ENCODE results near the gene RAB43. TPM values are rescaled to one million over a fixed set of nuclear protein-coding genes. Genes with fewer than 3 reads are reported as not detected.

The RAB43 gene
- total RNA-seq, 2 donors from 2014 or later, result 34.5 to 38.1 TPM

GRCh38 chr3:129059311-129059958, 62.2 kb downstream of the RAB43 start:
- no peak overlapping the region for H3K4me3 ChIP-seq (ENCODE audit: low read length)
- no peaks in the 10 kb centered on the region for H3K9me3 Mint-ChIP-seq
- no peak overlapping the region for H3K27ac Mint-ChIP-seq
- TF ChIP-seq, protein P1, sequence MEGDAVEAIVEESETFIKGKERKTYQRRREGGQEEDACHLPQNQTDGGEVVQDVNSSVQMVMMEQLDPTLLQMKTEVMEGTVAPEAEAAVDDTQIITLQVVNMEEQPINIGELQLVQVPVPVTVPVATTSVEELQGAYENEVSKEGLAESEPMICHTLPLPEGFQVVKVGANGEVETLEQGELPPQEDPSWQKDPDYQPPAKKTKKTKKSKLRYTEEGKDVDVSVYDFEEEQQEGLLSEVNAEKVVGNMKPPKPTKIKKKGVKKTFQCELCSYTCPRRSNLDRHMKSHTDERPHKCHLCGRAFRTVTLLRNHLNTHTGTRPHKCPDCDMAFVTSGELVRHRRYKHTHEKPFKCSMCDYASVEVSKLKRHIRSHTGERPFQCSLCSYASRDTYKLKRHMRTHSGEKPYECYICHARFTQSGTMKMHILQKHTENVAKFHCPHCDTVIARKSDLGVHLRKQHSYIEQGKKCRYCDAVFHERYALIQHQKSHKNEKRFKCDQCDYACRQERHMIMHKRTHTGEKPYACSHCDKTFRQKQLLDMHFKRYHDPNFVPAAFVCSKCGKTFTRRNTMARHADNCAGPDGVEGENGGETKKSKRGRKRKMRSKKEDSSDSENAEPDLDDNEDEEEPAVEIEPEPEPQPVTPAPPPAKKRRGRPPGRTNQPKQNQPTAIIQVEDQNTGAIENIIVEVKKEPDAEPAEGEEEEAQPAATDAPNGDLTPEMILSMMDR (conservative IDR thresholded peaks at IDR 0.05), result no peak
- H3K27ac ChIP-seq (ENCODE audit: low read depth, low read length), result no peak overlapping the region
- H3K9ac ChIP-seq (ENCODE audit: extremely low read depth, low read length, poor library complexity, severe bottlenecking), result no peak overlapping the region
- no peaks in the 10 kb centered on the region for H3K9me3 ChIP-seq (ENCODE audit: control insufficient read depth, low read length)
- no peak overlapping the region for H3K4me3 Mint-ChIP-seq
- 90 to 92% methylated on average over 6 to 11 of the region's 11 CpGs for WGBS, 2 experiments (ENCODE audit: insufficient coverage in 1 of 2, insufficient read length in 1 of 2)
- no peaks in the 10 kb centered on the region for H3K27me3 ChIP-seq (ENCODE audit: control insufficient read depth, insufficient read depth, low read length, poor library complexity, severe bottlenecking)
- no peaks in the 10 kb centered on the region for H3K27me3 Mint-ChIP-seq (ENCODE audit: insufficient read depth)
- H3K4me1 Mint-ChIP-seq, result peaks cover 28% of the 10 kb centered on the region
- no peaks in the 10 kb centered on the region for H3K36me3 Mint-ChIP-seq (ENCODE audit: low read depth)
- peaks cover 3% of the 10 kb centered on the region for H3K4me1 ChIP-seq (ENCODE audit: control insufficient read depth, insufficient read depth, low read length)
- no peaks in the 10 kb centered on the region for H3K36me3 ChIP-seq (ENCODE audit: control insufficient read depth, insufficient read depth, low read length)
- DNase-seq, result peak; percentile 47

DNA sequence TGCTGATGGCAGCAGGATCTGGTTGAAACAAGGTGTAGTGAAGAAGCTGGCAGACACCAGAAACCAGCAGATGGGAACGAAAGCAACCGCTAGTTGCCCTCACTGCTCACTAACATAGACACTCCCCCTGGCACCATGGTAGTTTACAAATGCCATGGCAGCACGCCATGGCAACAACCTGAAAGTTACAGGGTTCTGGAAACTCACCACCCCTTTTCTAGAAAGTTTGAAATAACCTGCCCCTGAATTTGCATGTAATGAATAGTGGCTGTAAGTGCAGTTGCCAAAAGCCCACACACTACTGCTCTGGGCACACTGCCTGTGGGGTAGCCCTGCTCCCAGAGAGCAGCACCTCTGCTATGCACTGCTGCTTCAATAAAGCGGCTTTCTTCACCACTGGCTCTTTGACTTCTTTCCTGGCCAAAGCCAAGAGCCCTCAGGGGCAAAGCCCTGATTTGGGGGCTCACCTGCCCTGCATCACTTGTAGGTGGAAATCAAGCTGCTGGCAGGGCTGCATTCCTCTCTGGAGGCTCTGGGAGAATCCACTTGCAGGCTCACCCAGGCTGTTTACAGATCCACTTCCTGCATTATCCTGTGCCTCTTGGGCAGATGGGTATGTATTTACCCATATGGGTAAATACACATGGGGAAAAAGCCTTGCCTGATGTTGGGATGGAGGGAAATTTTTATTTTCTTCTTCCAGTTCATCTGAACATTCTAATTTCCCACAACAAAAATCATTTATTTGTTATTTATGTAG, 63.0 kb downstream of the RAB43 start:
- Mint-ChIP-seq H3K27ac (no peak overlapping the region), H3K36me3 (ENCODE audit: low read depth) (no peaks in the 10 kb centered on the region), H3K27me3 (ENCODE audit: insufficient read depth) (no peaks in the 10 kb centered on the region), H3K4me3 (no peak overlapping the region), H3K9me3 (no peaks in the 10 kb centered on the region), H3K4me1 (peaks cover 31% of the 10 kb centered on the region)
- Histone ChIP-seq H3K27ac (ENCODE audit: low read depth, low read length) (no peak overlapping the region), H3K9ac (ENCODE audit: extremely low read depth, low read length, poor library complexity, severe bottlenecking) (no peak overlapping the region), H3K9me3 (ENCODE audit: control insufficient read depth, low read length) (no peaks in the 10 kb centered on the region), H3K27me3 (ENCODE audit: control insufficient read depth, insufficient read depth, low read length, poor library complexity, severe bottlenecking) (no peaks in the 10 kb centered on the region), H3K4me3 (ENCODE audit: low read length) (no peak overlapping the region), H3K36me3 (ENCODE audit: control insufficient read depth, insufficient read depth, low read length) (no peaks in the 10 kb centered on the region), H3K4me1 (ENCODE audit: control insufficient read depth, insufficient read depth, low read length) (peaks cover 3% of the 10 kb centered on the region)
- TF ChIP-seq, protein P1 (conservative IDR thresholded peaks at IDR 0.05), result no peak
- DNase-seq, result peak; percentile 47
- WGBS, 2 experiments (ENCODE audit: insufficient coverage in 1 of 2, insufficient read length in 1 of 2), result 84 to 97% methylated on average over 4 of the region's 4 CpGs

DNA sequence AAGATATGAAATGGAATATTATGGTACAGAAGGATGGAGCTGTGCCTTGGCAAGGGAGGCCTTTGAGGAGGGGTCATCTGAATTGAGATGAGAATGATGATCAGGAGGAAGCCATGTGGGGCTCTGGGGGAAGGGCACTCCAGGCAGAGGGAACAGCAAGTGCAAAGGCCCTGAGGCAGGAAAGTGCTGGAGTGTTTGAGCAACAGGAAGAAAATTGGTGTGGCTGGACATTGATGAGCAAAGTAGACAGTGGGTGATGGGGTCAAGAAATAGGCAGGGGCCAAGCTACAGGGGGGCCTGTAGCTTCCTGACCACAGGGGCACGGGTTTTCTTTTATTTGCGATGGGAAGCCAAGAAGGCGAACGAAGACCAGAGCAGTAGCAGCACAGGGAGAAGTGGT, 64.4 kb downstream of the RAB43 start:
- Mint-ChIP-seq H3K9me3 (no peaks in the 10 kb centered on the region), H3K4me3 (no peak overlapping the region), H3K4me1 (peaks cover 40% of the 10 kb centered on the region), H3K27ac (no peak overlapping the region), H3K36me3 (ENCODE audit: low read depth) (no peaks in the 10 kb centered on the region), H3K27me3 (ENCODE audit: insufficient read depth) (no peaks in the 10 kb centered on the region)
- Histone ChIP-seq H3K4me1 (ENCODE audit: control insufficient read depth, insufficient read depth, low read length) (peaks cover 3% of the 10 kb centered on the region), H3K9ac (ENCODE audit: extremely low read depth, low read length, poor library complexity, severe bottlenecking) (no peak overlapping the region), H3K27ac (ENCODE audit: low read depth, low read length) (no peak overlapping the region), H3K27me3 (ENCODE audit: control insufficient read depth, insufficient read depth, low read length, poor library complexity, severe bottlenecking) (no peaks in the 10 kb centered on the region), H3K9me3 (ENCODE audit: control insufficient read depth, low read length) (no peaks in the 10 kb centered on the region), H3K4me3 (ENCODE audit: low read length) (no peak overlapping the region), H3K36me3 (ENCODE audit: control insufficient read depth, insufficient read depth, low read length) (no peaks in the 10 kb centered on the region)
- DNase-seq, result peak; percentile 14
- whole genome bisulfite sequencing, 2 experiments (ENCODE audit: insufficient coverage in 1 of 2, insufficient read length in 1 of 2), result 93 to 100% methylated on average over 4 of the region's 4 CpGs
- TF ChIP-seq, protein P1 (conservative IDR thresholded peaks at IDR 0.05), result no peak
